IPS DF 19.7 (cell line): ENCODE measurements around the gene ZGPAT.

ENCODE experiments used
- DNase-seq: peaks from one replicate; pipeline ENCODE4 v3.0.0-alpha.2; 2013; ENCODE audit warnings: low read depth, low spot score

The ZGPAT gene

DNA sequence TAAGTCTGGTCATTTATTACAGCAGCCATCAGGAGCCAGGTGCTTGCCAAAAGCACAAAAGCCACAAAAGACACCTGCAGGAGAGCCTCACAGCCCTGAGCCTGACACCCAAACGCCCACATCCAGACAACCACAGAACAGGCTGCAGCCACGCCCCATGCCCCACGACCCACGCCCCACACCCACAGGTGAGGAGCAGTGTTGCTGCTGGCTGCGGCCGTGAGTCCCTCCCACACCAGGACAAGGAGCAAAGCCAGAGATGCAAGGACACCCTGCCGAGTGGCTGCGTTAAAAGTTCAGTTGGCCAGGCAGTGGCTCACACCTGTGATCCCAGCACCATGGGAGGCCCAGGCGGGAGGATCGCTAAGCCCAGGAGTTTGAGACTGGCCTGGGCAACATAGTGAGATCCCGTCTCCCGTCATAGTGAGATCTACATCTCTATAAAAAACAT, 74.7 kb downstream of the ZGPAT start:
- DNase-seq, result no peak

DNA sequence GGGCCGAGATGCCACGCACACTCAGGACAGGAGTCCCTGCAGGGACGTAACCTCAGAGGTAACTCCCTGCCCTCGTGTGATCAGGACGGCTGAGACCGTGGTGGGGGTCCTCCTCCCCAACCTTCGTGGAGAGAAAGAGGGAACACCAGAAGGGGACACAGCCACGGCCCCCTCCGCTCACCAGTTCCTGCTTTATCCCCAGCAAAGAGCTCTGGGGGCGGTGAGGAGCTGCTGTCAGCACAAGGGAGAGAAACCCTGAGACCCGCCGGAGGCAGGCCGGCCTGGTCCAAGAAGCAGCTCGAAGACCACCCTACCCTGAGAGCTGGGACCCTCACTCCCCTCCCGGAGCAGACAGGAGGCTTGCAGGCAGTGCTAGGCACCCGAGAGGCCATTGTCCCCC, 76.1 kb downstream of the ZGPAT start:
- no peak for DNase-seq

- no peak for DNase-seq
Observed at GRCh38 chr20:63785691-63786131, 77.9 kb downstream of the ZGPAT start.
